Endometrial microvascular endothelial cells (primary cell): ENCODE data around the gene TPSB2. TPM values are rescaled to one million over a fixed set of nuclear protein-coding genes. Genes with fewer than 3 reads are reported as not detected.
"Not testable (repeated sequence)": the region's sequence is repeated elsewhere in the genome, so short reads cannot be mapped to it uniquely, and the experiment has no call there.

Experiments used
- in situ Hi-C: cut with HindIII; loops from 2 replicates; pipeline ENCODE4 v1.10.0; 2017; ENCODE audit warnings: low sequenced_read_pairs, low pct_unique_long_range_greater_than_20kb; ENCODE audit errors: inconsistent ontology term
- total RNA-seq: library from RNA; depleted of rRNA; stranded (reverse); fragments of >200 nt; gene quantifications from one replicate; pipeline ENCODE4 v1.2.3, GENCODE V29; 2015; ENCODE audit errors: inconsistent ontology term

TPSB2 gene
- not detected for total RNA-seq

DNA sequence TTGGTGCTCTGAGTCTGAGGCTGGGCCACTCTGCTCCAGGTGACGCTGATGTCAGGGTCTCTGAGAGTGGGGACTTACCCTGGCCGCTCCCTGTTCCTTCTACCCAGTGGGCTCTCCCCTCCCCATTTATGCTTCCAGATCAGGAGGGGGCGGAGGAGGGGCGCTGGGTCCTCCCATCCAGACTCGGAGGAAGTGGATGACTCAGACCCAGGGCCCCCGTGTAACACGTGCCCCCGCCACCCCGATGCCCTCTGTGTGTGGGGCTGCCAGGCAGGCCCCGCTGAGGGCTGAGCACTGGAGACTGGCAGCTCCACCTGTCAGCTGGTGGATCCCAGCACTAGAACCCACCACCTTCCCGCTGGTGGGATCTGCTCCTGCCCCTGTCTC lies at the start of gene TPSB2:
Gene TPSB2 (minus strand): TSS at position 101 of the 387 bp plus-strand sequence. CDS start 233 bp downstream, outside the sequence.
- in situ Hi-C loops = not testable (repeated sequence)

DNA sequence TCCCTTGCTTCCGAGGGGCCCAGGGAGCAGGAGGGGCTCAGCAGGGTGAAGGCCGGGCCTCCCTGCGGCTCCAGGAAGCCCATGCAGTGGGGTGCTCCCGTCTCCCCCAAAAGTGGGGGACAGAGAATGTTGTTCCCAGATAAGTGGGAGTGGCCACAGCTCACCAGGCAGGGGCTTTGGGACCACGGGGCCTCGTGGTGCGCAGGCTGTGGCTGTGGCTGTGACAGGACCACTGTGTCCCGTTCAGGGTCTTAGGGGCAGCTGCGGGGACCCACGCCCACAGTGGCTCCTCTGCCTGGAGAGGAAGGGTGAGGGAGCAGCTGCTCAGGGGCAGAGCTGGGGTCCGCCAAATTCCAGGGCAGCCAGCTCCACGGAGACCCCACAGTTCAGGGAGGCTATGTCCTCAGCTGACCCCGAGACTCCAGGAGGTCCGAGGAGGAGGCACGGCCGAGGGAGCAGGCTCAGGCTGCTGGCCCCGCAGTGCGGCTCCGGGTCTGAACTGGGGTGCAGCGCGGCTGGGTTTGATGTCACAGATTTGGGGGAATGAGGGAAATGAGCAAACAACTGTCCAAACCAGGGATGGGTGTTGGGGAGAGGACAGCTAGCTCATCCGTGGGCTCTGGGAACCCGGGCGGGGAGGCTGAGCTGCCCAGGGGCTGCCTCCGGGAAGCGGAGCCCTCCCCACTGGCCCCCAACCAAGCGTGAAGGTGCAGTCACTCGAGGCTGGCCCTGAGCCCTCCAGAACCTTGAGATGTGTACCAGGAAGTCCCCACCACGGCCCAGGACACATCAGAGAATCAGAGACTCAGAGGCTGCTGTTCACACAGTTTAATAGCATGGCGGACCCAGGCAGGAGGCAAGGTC lies 49.3 kb upstream of the TPSB2 start:
- in situ Hi-C loops = no loop called here

DNA sequence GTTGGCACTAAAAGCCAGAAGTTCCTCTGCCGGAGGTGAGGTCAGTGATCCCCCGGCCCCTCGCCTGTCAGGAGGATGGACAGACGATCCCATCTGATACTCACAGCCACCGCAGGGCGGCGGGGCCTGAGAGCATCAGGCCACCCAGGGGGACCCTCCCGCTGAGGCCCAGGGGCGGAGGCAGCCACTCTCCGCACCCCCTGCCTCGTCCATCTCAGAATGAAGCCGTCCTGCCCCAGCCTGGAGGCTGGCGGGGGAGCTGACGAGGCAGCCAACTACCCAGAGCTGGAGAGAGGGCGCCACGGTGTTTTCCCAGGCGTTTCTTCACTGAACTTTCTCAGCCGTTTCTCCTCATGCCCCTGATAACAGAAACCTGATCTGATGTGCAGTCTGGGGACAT lies 48.5 kb upstream of the TPSB2 start:
- in situ Hi-C loops = no loop called here

DNA sequence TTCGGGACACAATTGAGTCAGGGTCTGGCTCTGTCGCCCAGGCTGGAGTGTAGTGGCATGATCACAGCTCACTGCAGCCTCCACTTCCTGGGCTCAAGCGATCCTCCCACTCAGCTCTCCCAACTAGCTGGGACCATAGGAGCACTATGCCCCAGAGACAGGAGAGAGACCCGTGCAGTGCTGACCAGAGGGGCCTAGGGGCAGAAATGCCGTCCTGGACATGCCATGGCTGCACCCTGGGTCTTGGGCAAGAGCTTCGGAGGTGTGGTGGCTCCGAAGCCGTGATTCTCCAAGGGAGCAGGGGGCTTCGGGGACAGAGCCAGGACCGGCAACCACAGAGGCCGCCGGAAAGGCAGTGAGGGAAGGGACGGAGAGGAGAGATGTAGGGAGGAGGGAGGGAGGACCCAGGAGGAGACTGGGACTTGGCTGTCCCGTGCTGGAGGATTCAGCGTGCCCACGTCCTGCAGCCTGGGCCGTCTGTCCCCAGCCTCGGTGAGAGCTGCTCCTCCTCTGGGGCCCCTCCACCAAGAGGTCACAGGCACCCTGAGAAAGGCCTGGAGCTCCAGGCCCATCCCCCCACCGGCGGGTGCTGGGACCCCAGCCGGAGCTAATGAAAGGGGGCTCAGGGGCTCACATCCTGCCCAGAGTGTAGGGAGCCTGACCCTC lies 47.8 kb upstream of the TPSB2 start:
- in situ Hi-C loops = no loop called here

DNA sequence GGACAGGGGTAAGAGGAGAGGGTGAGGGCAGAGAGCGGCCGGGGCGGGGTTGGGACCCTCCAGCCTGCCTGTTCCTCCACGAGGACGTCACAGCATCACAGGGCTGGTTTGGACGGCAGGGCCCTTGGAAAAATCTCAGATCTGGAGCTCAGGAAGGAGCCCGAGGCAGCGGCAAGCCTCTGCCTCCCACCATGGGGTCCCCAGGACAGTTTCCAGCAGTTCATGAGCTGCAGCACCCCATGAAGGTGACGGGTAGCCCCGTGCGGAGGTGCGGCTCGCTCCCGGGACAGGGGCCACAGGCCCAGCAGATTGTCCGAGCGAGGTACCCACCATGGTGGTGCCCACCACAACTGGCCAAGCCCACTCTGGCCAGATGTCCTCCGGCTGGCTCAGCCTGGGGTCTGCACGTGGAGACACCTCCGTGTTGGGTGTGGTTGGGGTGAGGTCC lies 47.2 kb upstream of the TPSB2 start:
- in situ Hi-C loops = no loop called here

DNA sequence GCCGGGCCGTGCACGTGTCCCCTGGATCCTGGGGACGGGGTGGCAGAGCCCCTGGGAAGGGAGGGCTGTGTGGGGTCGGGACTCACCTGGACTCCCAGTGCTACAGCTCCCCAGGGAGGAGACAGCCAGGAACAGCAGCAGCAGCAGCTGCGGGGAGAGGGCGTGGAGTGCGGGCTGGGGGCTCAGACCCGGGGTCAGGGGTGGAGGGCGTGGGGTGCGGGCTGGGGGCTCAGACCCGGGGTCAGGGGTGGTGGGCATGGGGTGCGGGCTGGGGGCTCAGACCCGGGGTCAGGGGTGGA lies 46.5 kb upstream of the TPSB2 start:
- in situ Hi-C loops = no loop called here

DNA sequence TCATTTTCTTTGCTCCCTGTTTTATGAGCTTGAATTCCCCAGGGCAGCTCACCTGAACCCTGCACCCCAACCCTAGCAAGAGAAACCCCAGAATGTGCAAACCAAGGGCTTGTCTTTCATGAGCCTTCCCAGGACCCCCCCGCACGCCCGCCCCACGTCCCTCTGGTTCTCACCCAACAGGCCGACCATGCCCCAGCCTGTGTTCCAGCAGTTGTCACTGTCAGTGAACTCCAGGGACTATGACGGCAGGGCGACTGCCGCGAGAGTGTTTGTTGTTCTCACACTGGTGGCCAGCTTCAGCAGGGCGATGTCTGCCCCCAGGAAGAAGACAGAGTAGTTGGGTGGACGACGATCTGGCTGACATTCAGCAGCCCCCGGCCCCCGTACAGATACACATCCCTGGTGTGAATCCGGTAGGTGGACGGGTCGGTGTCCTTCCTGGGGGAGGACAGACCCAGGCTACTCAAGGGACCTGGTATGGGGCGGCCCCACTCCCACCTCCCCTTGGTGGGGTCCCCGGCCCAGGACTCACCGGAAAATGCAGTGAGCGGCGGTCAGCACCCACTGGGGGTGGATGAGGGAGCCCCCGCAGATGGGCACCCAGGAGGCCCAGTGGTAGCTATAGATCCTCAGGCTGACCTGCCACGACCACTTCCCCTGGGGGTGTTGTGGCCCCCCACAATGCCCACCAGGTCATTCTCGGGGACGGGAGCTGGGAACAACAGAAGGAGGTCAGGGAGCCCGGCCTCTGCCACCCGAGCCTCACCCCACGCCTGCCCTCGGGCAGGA lies 46.0 kb upstream of the TPSB2 start:
- in situ Hi-C loops = no loop called here

DNA sequence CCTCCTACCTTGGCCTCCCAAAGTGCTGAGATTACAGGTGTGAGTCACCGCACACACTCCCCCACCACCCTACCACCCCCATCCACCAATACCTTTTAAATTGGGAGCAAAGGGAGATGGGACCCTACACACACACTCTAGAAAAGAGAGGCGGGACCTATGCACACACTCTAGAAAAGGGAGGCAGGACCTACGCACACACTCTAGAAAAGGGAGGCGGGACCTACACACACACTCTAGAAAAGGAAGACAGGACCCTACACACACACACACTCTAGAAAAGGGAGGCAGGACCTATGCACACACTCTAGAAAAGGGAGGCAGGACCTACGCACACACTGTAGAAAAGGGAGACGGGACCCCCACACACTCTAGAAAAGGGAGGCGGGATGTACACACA lies 44.8 kb upstream of the TPSB2 start:
- in situ Hi-C loops = no loop called here

DNA sequence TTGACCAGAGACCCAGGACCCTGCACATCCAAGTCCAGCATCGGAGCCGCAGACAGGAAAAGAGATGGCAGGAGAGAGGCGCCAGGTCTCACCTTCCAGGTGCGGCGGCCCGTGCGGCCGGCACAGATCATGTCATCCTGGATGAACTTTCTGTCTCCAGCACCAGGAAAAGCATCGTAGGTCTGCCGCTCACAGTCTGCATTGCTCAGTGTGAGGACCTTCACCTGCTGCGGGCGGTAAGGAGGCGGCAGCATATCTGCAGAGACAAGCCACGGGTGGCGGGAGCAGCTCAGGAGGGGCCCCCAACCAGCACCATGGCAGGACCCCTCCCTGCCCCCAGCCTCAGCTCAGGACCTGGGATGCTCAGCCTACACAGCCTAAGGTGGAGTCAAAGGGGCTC lies 43.8 kb upstream of the TPSB2 start:
- in situ Hi-C loops = no loop called here

DNA sequence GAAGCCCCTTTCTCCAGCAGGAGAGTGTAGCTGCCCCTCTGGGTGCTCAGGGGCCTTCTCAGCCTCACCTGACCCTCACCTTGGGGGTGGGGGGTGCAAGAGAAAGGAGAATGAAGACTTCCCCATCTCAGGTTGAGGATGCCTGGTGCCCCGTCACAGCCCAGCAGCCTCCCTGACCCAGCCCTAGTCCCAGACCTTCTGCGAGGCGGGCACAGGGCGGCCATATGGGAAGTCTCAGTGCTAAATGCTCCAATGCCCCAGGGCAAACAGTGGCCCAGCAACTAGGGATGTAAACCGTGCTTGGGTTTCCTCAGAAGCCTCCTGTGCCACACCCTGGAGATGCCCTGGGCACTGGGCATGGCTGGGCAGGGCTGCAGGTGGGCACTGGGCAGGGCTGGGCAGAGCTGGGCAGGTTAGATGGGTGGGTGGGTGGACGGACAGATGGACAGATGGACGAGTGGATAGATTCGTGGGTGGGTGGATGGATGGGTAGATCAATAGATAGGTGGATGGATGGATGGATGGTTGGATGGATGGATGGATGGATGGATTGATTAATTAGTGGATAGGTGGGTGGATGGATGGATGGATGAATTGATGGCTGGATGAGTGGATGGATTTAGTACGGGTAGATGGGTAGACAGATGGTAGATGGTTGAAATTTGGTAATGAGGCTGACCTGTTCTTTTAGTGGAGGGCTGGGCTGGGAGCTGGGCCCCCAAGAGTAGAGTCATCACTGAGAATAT lies 42.6 kb upstream of the TPSB2 start:
- in situ Hi-C loops = no loop called here

DNA sequence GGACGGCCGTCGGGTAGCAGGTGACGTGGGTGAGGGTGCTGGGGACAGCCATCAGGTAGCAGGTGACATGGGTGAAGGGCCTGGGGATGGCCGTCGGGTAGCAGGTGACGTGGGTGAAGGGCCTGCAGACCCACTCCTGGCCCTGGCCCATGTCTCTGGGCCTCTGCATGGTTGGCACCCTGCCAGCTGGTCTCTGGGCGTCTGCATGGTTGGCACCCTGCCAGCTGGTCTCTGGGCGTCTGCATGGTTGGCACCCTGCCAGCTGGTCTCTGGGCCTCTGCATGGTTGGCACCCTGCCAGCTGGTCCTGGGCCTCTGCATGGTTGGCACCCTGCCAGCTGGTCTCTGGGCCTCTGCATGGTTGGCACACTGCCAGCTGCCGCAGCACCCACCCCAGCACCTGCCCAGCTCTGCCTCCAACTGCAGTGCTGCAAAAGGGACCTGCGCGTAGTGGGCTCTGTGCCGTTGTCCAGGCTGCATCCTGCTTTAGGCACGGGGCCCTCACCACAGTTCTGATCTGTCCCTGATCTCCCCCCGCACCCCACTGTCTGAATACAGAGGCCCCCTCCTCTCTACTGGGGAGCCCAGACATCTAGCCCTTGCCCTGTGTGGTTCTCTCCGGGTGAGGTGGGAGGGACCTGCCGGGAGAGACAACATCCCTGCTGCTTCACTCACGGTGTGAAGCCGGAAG lies 41.9 kb upstream of the TPSB2 start:
- in situ Hi-C loops = not testable (repeated sequence)

DNA sequence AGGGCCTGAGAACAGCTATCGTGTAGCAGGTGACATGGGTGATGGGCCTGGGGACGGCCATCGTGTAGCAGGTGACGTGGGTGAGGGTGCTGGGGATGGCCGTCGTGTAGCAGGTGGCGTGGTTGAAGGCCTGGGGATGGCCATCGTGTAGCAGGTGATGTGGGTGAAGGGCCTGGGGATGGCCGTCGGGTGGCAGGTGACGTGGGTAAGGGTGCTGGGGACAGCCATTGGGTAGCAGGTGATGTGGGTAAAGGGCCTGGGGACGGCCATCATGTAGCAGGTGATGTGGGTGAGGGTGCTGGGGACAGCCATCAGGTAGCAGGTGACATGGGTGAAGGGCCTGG lies 41.4 kb upstream of the TPSB2 start:
- in situ Hi-C loops = no loop called here

DNA sequence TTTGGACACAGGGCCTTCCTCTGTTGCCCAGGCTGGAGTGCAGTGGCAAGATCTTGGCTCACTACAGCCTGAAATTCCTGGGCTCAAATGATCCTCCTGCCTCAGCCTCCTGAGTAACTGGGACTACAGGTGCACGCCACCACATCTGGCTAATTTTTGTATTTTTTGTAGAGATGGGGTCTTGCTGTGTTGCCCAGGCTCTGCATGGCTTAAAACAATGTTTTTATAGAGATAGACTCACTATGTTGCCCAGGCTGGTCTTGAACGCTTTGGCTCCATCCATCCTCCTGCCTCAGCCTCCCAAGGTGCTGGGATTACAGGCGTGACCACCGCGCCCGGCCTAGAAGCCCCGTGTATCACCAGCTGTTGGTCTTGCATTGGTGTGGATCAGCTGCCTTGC lies 39.4 kb upstream of the TPSB2 start:
- in situ Hi-C loops = not testable (repeated sequence)

DNA sequence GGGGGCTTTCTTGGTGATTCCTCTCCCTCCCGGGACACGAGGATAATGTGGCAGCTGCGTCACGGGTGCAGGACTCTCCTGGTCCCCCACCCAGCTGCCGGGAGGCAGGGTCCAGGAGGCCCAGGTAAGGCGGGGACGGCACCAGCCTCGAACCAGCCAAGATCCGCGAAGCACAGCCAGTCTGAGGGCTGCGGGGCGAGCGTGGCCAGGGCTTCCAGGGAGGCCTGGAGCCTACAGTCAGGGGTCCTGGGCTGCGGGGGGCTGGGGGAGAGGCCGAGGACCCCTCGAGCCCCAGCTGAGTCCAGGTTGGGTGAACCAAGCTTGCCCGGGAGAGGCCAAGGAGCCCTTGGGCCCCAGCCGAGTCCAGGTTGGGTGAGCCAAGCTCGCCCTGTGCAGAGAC lies 35.8 kb upstream of the TPSB2 start:
- in situ Hi-C loops = no loop called here

DNA sequence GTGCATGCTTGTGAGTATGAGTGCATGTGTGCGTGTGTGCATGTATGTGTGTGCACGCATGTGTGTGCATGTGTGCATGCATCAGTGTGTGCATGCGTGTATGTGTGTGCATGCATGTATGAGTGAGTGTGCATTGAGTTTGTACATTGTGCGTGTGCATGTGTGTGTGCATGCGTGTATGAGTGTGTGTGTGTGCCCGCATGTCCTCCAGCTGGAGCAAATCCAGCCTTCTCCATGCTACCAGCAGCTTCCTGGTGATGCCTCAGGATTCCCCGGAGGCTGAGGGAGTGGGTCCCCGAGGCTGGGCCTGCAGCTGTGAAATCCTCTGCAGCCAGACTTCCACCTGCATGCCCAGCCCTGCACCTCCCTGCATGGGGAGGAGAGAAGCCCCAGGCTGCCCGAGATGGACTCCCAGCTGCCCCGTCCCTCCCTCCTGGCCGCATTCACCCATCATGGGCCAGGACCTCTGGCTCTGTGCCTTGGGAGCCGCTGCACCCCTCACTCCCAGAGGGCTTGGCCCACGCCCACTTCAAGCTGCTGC lies 35.2 kb upstream of the TPSB2 start:
- in situ Hi-C loops = no loop called here

DNA sequence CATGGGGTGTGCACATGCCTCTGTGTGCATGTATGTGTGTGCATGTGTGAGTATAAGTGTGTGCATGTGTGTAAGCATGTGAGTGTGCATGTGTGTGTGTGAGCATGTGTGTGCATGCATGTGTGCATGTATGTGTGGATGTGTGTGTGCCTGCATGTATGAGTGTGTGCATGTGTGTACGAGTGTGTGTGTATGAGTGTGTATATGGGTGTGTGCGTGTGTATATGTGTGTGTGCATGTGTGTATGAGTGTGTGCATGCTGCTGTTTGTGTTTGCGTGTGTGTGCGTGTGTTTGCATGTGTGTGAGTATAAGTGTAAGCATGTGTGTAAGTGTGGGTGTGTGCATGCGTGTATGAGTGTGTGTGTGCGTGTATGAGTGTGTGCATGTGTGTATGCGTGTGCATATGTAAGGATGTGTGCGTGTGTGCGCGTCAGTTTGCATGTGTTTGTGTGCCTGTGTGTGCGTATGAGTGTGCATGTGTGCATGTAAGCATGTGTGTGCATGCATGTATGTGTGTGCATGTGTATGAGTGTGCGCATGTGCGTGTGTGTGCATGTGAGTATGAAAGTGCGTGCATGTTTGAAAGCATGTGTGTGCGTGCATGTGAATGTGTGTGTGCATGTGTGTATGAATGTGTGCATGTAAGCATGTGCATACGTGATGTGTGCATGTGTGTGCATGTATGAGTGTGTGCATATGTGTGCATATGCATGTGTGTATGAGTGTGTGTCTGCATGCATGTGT lies 34.5 kb upstream of the TPSB2 start:
- in situ Hi-C loops = no loop called here

DNA sequence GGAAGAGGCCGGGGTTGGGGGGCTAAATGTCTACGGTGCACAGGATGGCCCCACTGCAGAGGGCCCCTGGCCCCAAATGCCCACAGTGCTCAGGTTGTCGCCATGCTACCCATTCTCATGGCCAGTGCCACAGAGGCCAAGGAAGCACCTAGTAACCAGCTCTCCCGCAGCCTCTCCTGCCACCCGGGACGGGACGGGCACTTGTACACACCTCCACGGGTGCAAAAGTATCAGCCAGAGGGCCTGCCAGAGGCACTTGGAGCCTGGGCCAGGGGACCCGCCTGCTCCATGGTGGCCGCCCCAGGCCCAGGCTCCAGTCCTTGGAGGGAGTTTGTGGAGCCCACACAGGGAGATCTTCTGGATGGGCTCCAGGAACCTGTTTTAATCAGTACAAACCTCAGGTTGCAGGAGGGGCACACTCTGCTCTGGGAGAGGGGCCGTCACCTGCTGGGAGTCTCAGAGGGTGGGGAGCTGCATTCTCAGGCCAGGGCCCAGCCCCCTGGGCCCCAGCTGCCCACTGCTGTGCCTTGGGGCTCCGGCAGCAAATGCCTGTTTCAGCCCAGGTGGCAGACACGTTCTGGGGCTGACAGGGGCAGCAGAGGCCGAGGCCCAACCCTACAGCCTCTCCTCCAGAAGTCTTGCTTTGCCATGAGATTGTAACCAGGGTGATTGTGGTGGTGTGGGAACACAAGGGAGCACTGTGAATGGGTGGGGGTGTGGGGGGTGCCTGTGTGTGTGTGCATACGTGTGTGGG lies 33.8 kb upstream of the TPSB2 start:
- in situ Hi-C loops = no loop called here
